ENCODE data around the gene MUC2. TPM values are rescaled to one million over a fixed set of nuclear protein-coding genes. Genes with fewer than 3 reads are reported as not detected.

MUC2 gene
- total and polyA plus RNA-seq, 10 of the 15 experiments (the other 5 are each of a cell fraction or from before 2014, with no cell fraction given): 0.23 TPM; not detected in 9

- TF ChIP-seq ZBTB11 (CRISPR knock-in tag; IDR thresholded peaks at IDR 0.05): no peak
These were observed 7.1 kb downstream of the MUC2 start (continued) for GRCh38 chr11:1081601-1082311.

- no peak for ATAC-seq
- ChIA-PET SMC1A (ENCODE audit: uncharacterized antibody, unreplicated experiment) (no interaction called here), CTCF (no interaction called here), RAD21 (ENCODE audit: unreplicated experiment) (no interaction called here), POLR2A (no interaction called here)
- no peak for DNase-seq (ENCODE audit: low read depth, low spot score)
- Histone ChIP-seq H3K9ac (ENCODE audit: control insufficient read depth, insufficient read depth, low read length) (no peak overlapping the region), H3K79me2 (ENCODE audit: control insufficient read depth, insufficient read depth, low read length) (no peaks in the 10 kb centered on the region), H3K36me3 (ENCODE audit: control insufficient read depth in 2 of 2, insufficient read depth in 2 of 2, low read length in 1 of 2) (no peaks in the 10 kb centered on the region), H3K4me2 (ENCODE audit: control insufficient read depth, insufficient read depth) (no peak overlapping the region), H3K4me3 (no peak overlapping the region), H3K27me3 (replicated peaks in 1 of 2; ENCODE audit: control insufficient read depth in 2 of 2, insufficient read depth in 2 of 2, low read length in 1 of 2) (no peaks in the 10 kb centered on the region), H2AFZ (ENCODE audit: control insufficient read depth, low read depth, low read length) (no peak overlapping the region), H3K4me1 (ENCODE audit: control insufficient read depth, insufficient read depth, low read length) (no peaks in the 10 kb centered on the region), H3K27ac (ENCODE audit: control insufficient read depth, insufficient read depth) (no peak overlapping the region), H4K20me1 (ENCODE audit: control insufficient read depth, insufficient read depth) (no peaks in the 10 kb centered on the region), H3K9me3 (replicated peaks; ENCODE audit: control insufficient read depth, insufficient read depth, low read length) (no peaks in the 10 kb centered on the region; the same call in 2 of the 3 replicates)
- BruUV-seq (replicated peaks): no TSS peak
- in situ Hi-C loops (cut with MboI) (no loop called here), intact Hi-C loops (cut with micrococcal nuclease; ENCODE audit: unreplicated experiment) (no loop called here)
- WGBS (ENCODE audit: insufficient coverage, insufficient replicate concordance, low lambda C conversion rate, missing lambda C conversion rate): 63% methylated on average over 14 of the region's 14 CpGs
- FAIRE-seq: no peak
- TF ChIP-seq ZBED1 (IDR thresholded peaks at IDR 0.05; ENCODE audit: borderline replicate concordance) (no peak), EGR1 (IDR thresholded peaks at IDR 0.05; ENCODE audit: borderline replicate concordance in 1 of 2, low read depth in 2 of 2, low read length in 2 of 2) (no peak), MYC (IDR thresholded peaks at IDR 0.05; ENCODE audit: insufficient read depth, insufficient read length, insufficient replicate concordance, low read length, severe bottlenecking) (no peak), JUND (IDR thresholded peaks at IDR 0.05; ENCODE audit: low read depth, low read length) (no peak), KDM1A (IDR thresholded peaks at IDR 0.05; ENCODE audit: borderline replicate concordance) (no peak), ZSCAN29 (IDR thresholded peaks at IDR 0.05) (no peak), RBBP5 (conservative IDR thresholded peaks at IDR 0.05) (no peak), ZBTB40 (IDR thresholded peaks at IDR 0.05; ENCODE audit: borderline replicate concordance) (no peak), CREB1 (IDR thresholded peaks at IDR 0.05; ENCODE audit: low read depth) (no peak), SMARCA5 (IDR thresholded peaks at IDR 0.05) (no peak), YY1 (IDR thresholded peaks at IDR 0.05; ENCODE audit: low read depth, low read length) (no peak), TARDBP (IDR thresholded peaks at IDR 0.05; ENCODE audit: borderline replicate concordance) (no peak), ASH2L (IDR thresholded peaks at IDR 0.05; ENCODE audit: borderline replicate concordance, low read depth) (no peak)
These were observed 7.7 kb downstream of the MUC2 start for GRCh38 chr11:1082346-1082727.
